DOHH2 (cell line): Measurements from ENCODE around the gene MIPOL1.

Source experiments
- CTCF ChIP-seq: fragments of 200-600 bp; sonication (generic); IDR thresholded peaks from one replicate; pipeline ENCODE4 v1.5.1; 2014; ENCODE audit warnings: antibody characterized with exemption, mild to moderate bottlenecking, low read depth, low read length; ENCODE audit not compliant: poor library complexity, severe bottlenecking
- EZH2phosphoT487 ChIP-seq: fragments of 200-600 bp; sonication (generic); IDR thresholded peaks from 2 replicates; pipeline ENCODE4 v1.6.1; 2017; ENCODE audit warnings: borderline replicate concordance, mild to moderate bottlenecking, antibody characterized with exemption, low read length, moderate library complexity, mixed read lengths

- TF ChIP-seq CTCF = no peak
- TF ChIP-seq EZH2phosphoT487 = no peak
Measured at GRCh38 chr14:37466003-37466622, 268.4 kb downstream of the MIPOL1 start.
